Sigmoid colon (tissue), 7 donors: ENCODE results near the gene TMCC2. TPM values are rescaled to one million over a fixed set of nuclear protein-coding genes. Genes with fewer than 3 reads are reported as not detected.

ENCODE experiments used
- DNase-seq: peaks from one replicate; pipeline ENCODE4 v3.0.0-alpha.2; 2019
- H3K27ac ChIP-seq, 4 donors: fragments of 200-600 bp; sonication (generic); one replicate each; pipeline ENCODE4 v1.5.1; 2016 to 2019; ENCODE audit warnings: mild to moderate bottlenecking in 1 of 4
- H3K27me3 ChIP-seq, 3 donors: fragments of 200-600 bp; sonication (generic); one replicate each; pipeline ENCODE4 v1.5.1; 2019; ENCODE audit warnings: mild to moderate bottlenecking in 1 of 3
- H3K36me3 ChIP-seq, 4 donors: fragments of 200-600 bp; sonication (generic); one replicate each; pipeline ENCODE4 v1.5.1; 2016 to 2019
- H3K4me1 ChIP-seq, 4 donors: fragments of 200-600 bp; sonication (generic); one replicate each; pipeline ENCODE4 v1.5.1; 2017 to 2019
- H3K4me3 ChIP-seq, 4 donors: fragments of 200-600 bp; sonication (generic); one replicate each; pipeline ENCODE4 v1.5.1; 2017 to 2019; ENCODE audit warnings: mild to moderate bottlenecking in 2 of 4, moderate library complexity in 1 of 4
- H3K9me3 ChIP-seq, 4 donors: fragments of 200-600 bp in 3 of 4; sonication (generic) in 3 of 4; one replicate each; pipeline versions ENCODE4 v1.5.1 to v1.6.1; 2013 to 2019
- CTCF ChIP-seq, 4 experiments: fragments of 450-650 bp in 3 of 4; fragments of 200-600 bp in 1 of 4; IDR thresholded peaks; one replicate each; pipeline ENCODE4 v1.5.1; 2016 to 2019; ENCODE audit warnings: antibody characterized with exemption in 4 of 4, mild to moderate bottlenecking in 3 of 4, moderate library complexity in 2 of 4
- EP300 ChIP-seq, 4 donors: sonication (generic); formaldehyde crosslinking; IDR thresholded peaks; one replicate each; pipeline ENCODE4 v1.6.1; 2017; ENCODE audit warnings: antibody characterized with exemption in 4 of 4
- POLR2A ChIP-seq, 2 donors: fragments of 450-650 bp; IDR thresholded peaks; one replicate each; pipeline ENCODE4 v1.6.1; 2016; ENCODE audit warnings: antibody characterized with exemption in 2 of 2, mild to moderate bottlenecking in 2 of 2, moderate library complexity in 2 of 2
- POLR2AphosphoS5 ChIP-seq, 4 donors: sonication (generic); formaldehyde crosslinking; IDR thresholded peaks; one replicate each; pipeline ENCODE4 v1.6.1; 2017; ENCODE audit warnings: antibody characterized with exemption in 4 of 4
- WGBS, 2 donors: extraction: QIAGEN DNeasy Blood & Tissue Kit; methylation state at CpG; one replicate each; pipeline ENCODE4 v1.1.7; 2013; 5-methylcytosine and 5-hydroxymethylcytosine counted together
- intact Hi-C: fragments of 100-400 bp; cut with DNase I; formaldehyde crosslinking; loops from one replicate; pipeline ENCODE4 v1.15.1; 2023
- polyA plus RNA-seq, 3 donors: library from polyadenylated mRNA; stranded (reverse); fragments of 200-250 nt; gene quantifications; one replicate each; pipeline ENCODE4 v1.2.3, GENCODE V29; 2013
- total RNA-seq, 4 donors: library from RNA; depleted of rRNA; stranded (reverse); fragments of >200 nt; gene quantifications; one replicate each; pipeline ENCODE4 v1.1.0, GENCODE V29; 2016
- donor health status: healthy with polysubstance abuse.
- donor health status: Bipolar disorder and iron deficiency.
- donor health status: healthy.

Gene TMCC2
- total and polyA plus RNA-seq, 7 donors: 1.1 to 6.4 (median 5.2) TPM; not detected in 2

- 92 to 93% methylated on average over 3 of the region's 3 CpGs for WGBS, 2 donors
- Histone ChIP-seq H3K36me3 (no peaks in the 10 kb centered on the region), H3K4me3 (no peak overlapping the region), H3K9me3 (no peaks in the 10 kb centered on the region), H3K27me3 (no peaks in the 10 kb centered on the region), H3K4me1 (no peaks in the 10 kb centered on the region), H3K27ac (no peak overlapping the region)
- intact Hi-C loops: no loop called here
- no peak for DNase-seq
- TF ChIP-seq POLR2A (IDR thresholded peaks at IDR 0.05) (no peak), CTCF (IDR thresholded peaks at IDR 0.05) (no peak), POLR2AphosphoS5 (IDR thresholded peaks at IDR 0.05) (no peak), EP300 (IDR thresholded peaks at IDR 0.05) (no peak)
These were observed 10.3 kb upstream of the TMCC2 start for GRCh38 chr1:205217418-205217817.

GRCh38 chr1:205220421-205220820, 7.3 kb upstream of the TMCC2 start:
- H3K4me3 ChIP-seq: no peak overlapping the region
- H3K27ac ChIP-seq: no peak overlapping the region
- no peaks in the 10 kb centered on the region for H3K9me3 ChIP-seq
- H3K36me3 ChIP-seq: no peaks in the 10 kb centered on the region
- WGBS, 2 donors: 66 to 68% methylated on average over 2 of the region's 2 CpGs
- TF ChIP-seq POLR2A (IDR thresholded peaks at IDR 0.05) (no peak), EP300 (IDR thresholded peaks at IDR 0.05) (no peak), POLR2AphosphoS5 (IDR thresholded peaks at IDR 0.05) (no peak), CTCF (IDR thresholded peaks at IDR 0.05) (no peak)
- H3K4me1 ChIP-seq: no peaks in the 10 kb centered on the region
- no peak for DNase-seq
- intact Hi-C loops: no loop called here
- no peaks in the 10 kb centered on the region for H3K27me3 ChIP-seq

GRCh38 chr1:205224736-205225135, 3.0 kb upstream of the TMCC2 start:
- Histone ChIP-seq H3K9me3 (no peaks in the 10 kb centered on the region), H3K4me3 (no peak overlapping the region), H3K4me1 (peaks cover 0 to 23% (median 22%) of the 10 kb centered on the region in 4 donors), H3K36me3 (no peaks in the 10 kb centered on the region), H3K27ac (no peak overlapping the region), H3K27me3 (no peaks in the 10 kb centered on the region)
- no peak for TF ChIP-seq EP300 (IDR thresholded peaks at IDR 0.05)
- no peak for TF ChIP-seq POLR2AphosphoS5 (IDR thresholded peaks at IDR 0.05)
- intact Hi-C loops: no loop called here
- no peak for DNase-seq

- intact Hi-C loops: loop anchor here (2.0 kb wide), 1 partner anchor 13 kb away; no protein-coding TSS in a partner anchor
- no peak for DNase-seq
- TF ChIP-seq CTCF (IDR thresholded peaks at IDR 0.05): no peak
- no peak for TF ChIP-seq EP300 (IDR thresholded peaks at IDR 0.05)
- TF ChIP-seq POLR2AphosphoS5 (IDR thresholded peaks at IDR 0.05): no peak
- no peak for TF ChIP-seq POLR2A (IDR thresholded peaks at IDR 0.05)
These were observed 1.6 kb upstream of the TMCC2 start for GRCh38 chr1:205225901-205226765.

GRCh38 chr1:205226868-205227583, 720 bp upstream of the TMCC2 start:
- Histone ChIP-seq H3K4me1 (peaks cover 0 to 31% (median 28%) of the 10 kb centered on the region in 4 donors), H3K36me3 (no peaks in the 10 kb centered on the region), H3K27ac (peak overlapping the region in 3 of 4 donors; percentile 60 to 68 (median 67)), H3K4me3 (peak overlapping the region; percentile 52 to 71 (median 63)), H3K27me3 (no peaks in the 10 kb centered on the region), H3K9me3 (no peaks in the 10 kb centered on the region)
- intact Hi-C loops: loop anchor here (2.0 kb wide), 1 partner anchor 14 kb away; no protein-coding TSS in a partner anchor
- 8 to 17% methylated on average over 8 of the region's 8 CpGs for WGBS, 2 donors
- DNase-seq: no peak
- TF ChIP-seq POLR2A (IDR thresholded peaks at IDR 0.05) (no peak), CTCF (IDR thresholded peaks at IDR 0.05) (no peak), POLR2AphosphoS5 (IDR thresholded peaks at IDR 0.05) (no peak), EP300 (IDR thresholded peaks at IDR 0.05) (no peak)

More at GRCh38 chr1:205225901-205226765, 1.6 kb upstream of the TMCC2 start:
- no peak overlapping the region for H3K4me3 ChIP-seq
- no peak overlapping the region for H3K27ac ChIP-seq
- no peaks in the 10 kb centered on the region for H3K9me3 ChIP-seq
- no peaks in the 10 kb centered on the region for H3K36me3 ChIP-seq
- H3K4me1 ChIP-seq: peaks cover 0 to 31% (median 28%) of the 10 kb centered on the region in 4 donors
- WGBS, 2 donors: 53 to 71% methylated on average over 11 of the region's 11 CpGs
- H3K27me3 ChIP-seq: no peaks in the 10 kb centered on the region
